Lower lobe of right lung (tissue), 2 donors: ENCODE results near the gene DGCR2. TPM values are rescaled to one million over a fixed set of nuclear protein-coding genes. Genes with fewer than 3 reads are reported as not detected.

Experiments used
- ATAC-seq, 2 donors: fragments of 200-7000 bp; cut with Tn5 transposase; one replicate each; pipeline ENCODE4 v1.9.1; 2020 to 2022; ENCODE audit warnings: mild to moderate bottlenecking in 2 of 2, moderate library complexity in 2 of 2
- DNase-seq: peaks from one replicate; pipeline ENCODE4 v3.0.0-alpha.2; 2020
- H3K27ac ChIP-seq: fragments of 200-600 bp; one replicate; pipeline ENCODE4 v1.8.0; 2022
- H3K27me3 ChIP-seq: fragments of 200-600 bp; one replicate; pipeline ENCODE4 v1.8.0; 2022; ENCODE audit warnings: low read depth
- H3K36me3 ChIP-seq: fragments of 200-600 bp; one replicate; pipeline ENCODE4 v1.8.0; 2022; ENCODE audit warnings: mild to moderate bottlenecking
- H3K4me1 ChIP-seq: fragments of 200-600 bp; one replicate; pipeline ENCODE4 v1.8.0; 2022
- H3K4me3 ChIP-seq: fragments of 200-600 bp; one replicate; pipeline ENCODE4 v1.8.0; 2022; ENCODE audit warnings: mild to moderate bottlenecking
- H3K9me3 ChIP-seq: fragments of 200-600 bp; one replicate; pipeline ENCODE4 v1.8.0; 2022
- intact Hi-C: fragments of 100-400 bp; cut with DNase I; formaldehyde crosslinking; loops from one replicate; pipeline ENCODE4 v1.11.0; 2022
- total RNA-seq: library from RNA; stranded (reverse); fragmentation: NEBNext Ultra II Directional; extraction: Animal tissue kit (Norgen Biotek cat#: 25700); gene quantifications from one replicate; pipeline ENCODE4 v1.2.1, GENCODE V29; 2021
- TF ChIP-seq, protein P1 (sequence below): fragments of 200-600 bp; IDR thresholded peaks from one replicate; pipeline ENCODE4 v1.8.0; 2022; ENCODE audit warnings: antibody characterized with exemption, mild to moderate bottlenecking
- donor health status: DM: no; HTN: yes; CAD: no; lungs with severe emphysema.

DGCR2 gene
- total RNA-seq, 1 donor from 2014 or later, result 62.9 TPM

DNA sequence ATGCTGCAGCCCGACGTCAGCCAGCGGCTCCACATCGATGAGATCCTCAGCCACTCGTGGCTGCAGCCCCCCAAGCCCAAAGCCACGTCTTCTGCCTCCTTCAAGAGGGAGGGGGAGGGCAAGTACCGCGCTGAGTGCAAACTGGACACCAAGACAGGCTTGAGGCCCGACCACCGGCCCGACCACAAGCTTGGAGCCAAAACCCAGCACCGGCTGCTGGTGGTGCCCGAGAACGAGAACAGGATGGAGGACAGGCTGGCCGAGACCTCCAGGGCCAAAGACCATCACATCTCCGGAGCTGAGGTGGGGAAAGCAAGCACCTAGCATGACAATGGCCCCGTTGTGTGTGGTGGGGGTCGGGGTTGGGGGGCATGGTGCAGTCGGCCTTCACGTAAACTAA, 9.9 kb upstream of the DGCR2 start:
- TF ChIP-seq, protein P1, sequence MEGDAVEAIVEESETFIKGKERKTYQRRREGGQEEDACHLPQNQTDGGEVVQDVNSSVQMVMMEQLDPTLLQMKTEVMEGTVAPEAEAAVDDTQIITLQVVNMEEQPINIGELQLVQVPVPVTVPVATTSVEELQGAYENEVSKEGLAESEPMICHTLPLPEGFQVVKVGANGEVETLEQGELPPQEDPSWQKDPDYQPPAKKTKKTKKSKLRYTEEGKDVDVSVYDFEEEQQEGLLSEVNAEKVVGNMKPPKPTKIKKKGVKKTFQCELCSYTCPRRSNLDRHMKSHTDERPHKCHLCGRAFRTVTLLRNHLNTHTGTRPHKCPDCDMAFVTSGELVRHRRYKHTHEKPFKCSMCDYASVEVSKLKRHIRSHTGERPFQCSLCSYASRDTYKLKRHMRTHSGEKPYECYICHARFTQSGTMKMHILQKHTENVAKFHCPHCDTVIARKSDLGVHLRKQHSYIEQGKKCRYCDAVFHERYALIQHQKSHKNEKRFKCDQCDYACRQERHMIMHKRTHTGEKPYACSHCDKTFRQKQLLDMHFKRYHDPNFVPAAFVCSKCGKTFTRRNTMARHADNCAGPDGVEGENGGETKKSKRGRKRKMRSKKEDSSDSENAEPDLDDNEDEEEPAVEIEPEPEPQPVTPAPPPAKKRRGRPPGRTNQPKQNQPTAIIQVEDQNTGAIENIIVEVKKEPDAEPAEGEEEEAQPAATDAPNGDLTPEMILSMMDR, result no peak
- Histone ChIP-seq H3K4me3 (no peak overlapping the region), H3K4me1 (no peaks in the 10 kb centered on the region), H3K27me3 (no peaks in the 10 kb centered on the region), H3K27ac (no peak overlapping the region), H3K36me3 (peaks cover 46% of the 10 kb centered on the region), H3K9me3 (no peaks in the 10 kb centered on the region)
- DNase-seq (no peak), ATAC-seq (no peak)
- intact Hi-C loops, result no loop called here

DNA sequence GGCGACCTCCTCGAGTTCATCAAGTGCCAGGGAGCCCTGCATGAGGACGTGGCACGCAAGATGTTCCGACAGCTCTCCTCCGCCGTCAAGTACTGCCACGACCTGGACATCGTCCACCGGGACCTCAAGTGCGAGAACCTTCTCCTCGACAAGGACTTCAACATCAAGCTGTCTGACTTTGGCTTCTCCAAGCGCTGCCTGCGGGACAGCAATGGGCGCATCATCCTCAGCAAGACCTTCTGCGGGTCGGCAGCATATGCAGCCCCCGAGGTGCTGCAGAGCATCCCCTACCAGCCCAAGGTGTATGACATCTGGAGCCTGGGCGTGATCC, 9.4 kb upstream of the DGCR2 start:
- H3K9me3 ChIP-seq, result no peaks in the 10 kb centered on the region
- H3K27ac ChIP-seq, result no peak overlapping the region
- no peak overlapping the region for H3K4me3 ChIP-seq
- TF ChIP-seq, protein P1, result no peak
- H3K27me3 ChIP-seq, result no peaks in the 10 kb centered on the region
- ATAC-seq (no peak), DNase-seq (no peak)
- H3K36me3 ChIP-seq, result peaks cover 40% of the 10 kb centered on the region
- intact Hi-C loops, result no loop called here
- H3K4me1 ChIP-seq, result no peaks in the 10 kb centered on the region

DNA sequence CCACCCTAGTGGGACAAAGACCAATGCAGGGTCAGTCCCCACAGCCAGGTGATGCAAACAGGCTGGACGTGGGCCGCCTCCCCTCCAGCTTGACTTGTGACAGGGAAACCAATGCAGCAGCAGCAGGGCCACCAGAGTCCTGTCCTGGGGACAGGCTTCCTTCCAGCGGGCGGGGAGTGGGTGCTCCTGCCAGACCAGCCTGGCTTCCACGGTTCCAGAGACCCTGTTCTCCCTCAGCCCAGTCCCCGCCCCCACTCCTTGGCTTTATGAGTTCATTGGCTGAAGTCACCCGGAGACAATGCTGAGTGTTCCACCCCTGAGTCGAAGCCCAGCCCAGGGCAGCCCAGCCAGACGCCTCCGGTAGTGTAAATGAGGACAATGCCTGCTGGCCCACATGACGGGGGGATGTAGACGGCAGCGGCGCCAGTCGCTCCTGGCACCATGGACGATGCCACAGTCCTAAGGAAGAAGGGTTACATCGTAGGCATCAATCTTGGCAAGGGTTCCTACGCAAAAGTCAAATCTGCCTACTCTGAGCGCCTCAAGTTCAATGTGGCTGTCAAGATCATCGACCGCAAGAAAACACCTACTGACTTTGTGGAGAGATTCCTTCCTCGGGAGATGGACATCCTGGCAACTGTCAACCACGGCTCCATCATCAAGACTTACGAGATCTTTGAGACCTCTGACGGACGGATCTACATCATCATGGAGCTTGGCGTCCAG, 8.9 kb upstream of the DGCR2 start, which contains the start of gene TSSK2:
Gene TSSK2 (plus strand): TSS at position 350 of the 726 bp plus-strand sequence. CDS start 92 bp downstream, at position 442.
- Histone ChIP-seq H3K36me3 (peaks cover 35% of the 10 kb centered on the region), H3K4me1 (no peaks in the 10 kb centered on the region), H3K9me3 (no peaks in the 10 kb centered on the region), H3K27me3 (no peaks in the 10 kb centered on the region), H3K27ac (no peak within 1 kb of the TSS), H3K4me3 (no peak within 1 kb of the TSS)
- ATAC-seq, result no peak
- TF ChIP-seq, protein P1, result no peak
- intact Hi-C loops, result no loop called here
- DNase-seq, result no peak

DNA sequence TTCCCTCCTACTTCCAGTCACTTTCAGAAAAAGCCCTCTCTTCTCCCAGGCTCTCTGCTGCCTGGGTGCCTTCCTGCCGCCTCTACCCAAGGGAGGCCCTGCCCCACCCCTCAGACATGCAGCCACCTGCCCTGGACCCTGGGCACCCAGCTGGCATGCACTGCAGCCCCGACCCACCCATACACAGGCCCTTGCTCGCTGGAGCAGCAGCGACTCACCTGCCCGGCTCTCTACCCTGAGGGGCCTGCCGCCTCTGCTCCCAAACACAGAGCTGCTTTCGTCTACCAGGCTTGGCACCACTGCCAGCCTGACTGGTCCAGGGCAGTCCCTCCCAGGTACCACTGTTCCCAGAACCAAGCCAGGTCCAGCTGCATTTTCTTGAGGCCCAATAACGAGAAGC, 7.7 kb upstream of the DGCR2 start:
- TF ChIP-seq, protein P1, result no peak
- no peak for ATAC-seq
- Histone ChIP-seq H3K4me3 (no peak overlapping the region), H3K4me1 (no peaks in the 10 kb centered on the region), H3K27me3 (no peaks in the 10 kb centered on the region), H3K9me3 (no peaks in the 10 kb centered on the region), H3K36me3 (peaks cover 26% of the 10 kb centered on the region), H3K27ac (no peak overlapping the region)
- no peak for DNase-seq
- intact Hi-C loops, result no loop called here

DNA sequence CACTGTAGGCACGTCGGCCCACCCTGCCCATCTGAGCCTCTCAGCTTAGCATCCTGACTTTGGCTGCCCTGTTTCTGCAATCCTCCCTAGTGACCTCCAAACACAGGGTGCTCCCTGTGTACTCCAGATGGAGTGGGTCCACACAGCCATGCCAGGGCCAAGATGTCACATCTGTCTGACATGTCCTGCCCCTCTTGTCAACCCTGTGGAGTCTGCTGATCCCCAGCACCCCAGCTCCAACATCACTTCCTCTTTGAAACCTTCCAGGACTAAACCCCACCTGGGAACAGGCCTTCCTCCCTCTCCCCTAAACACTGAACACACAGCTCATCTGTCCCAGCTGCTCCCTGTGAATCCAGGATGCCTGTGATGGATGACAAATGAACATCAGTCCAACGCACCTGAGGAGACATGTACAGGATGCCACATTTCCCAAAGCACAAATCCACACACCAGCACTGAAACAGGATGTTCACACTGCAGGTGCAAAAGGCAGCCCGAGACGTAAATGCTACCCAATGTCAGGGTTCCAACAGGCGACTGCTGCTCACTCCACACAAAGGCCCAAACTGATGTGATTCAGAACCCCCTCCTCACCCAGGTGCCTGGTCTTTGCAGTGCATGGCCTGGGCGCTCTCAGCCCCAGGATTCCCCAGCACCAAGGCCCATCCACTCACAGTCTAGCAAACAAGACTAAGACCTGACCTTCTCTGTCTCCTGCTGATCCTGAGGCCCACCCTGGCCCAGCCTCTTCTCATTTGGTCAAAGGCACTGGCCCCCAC, 6.9 kb upstream of the DGCR2 start:
- Histone ChIP-seq H3K4me1 (no peaks in the 10 kb centered on the region), H3K9me3 (no peaks in the 10 kb centered on the region), H3K27ac (no peak overlapping the region), H3K27me3 (no peaks in the 10 kb centered on the region), H3K4me3 (no peak overlapping the region), H3K36me3 (peaks cover 18% of the 10 kb centered on the region)
- intact Hi-C loops, result no loop called here
- TF ChIP-seq, protein P1, result no peak
- ATAC-seq (no peak), DNase-seq (no peak)
